Stimulated activated CD8-positive, alpha-beta memory T cell treated with anti-CD3 and anti-CD28 coated beads, Interleukin-2, amount 100 ng/mL, for 1 hour (primary cell): ENCODE measurements around the gene DTNBP1.

Source experiments
- DNase-seq, 2 donors: peaks; one replicate each; pipeline ENCODE4 v3.0.0-alpha.2; 2020; ENCODE audit warnings: low read depth in 2 of 2

Gene DTNBP1

DNA sequence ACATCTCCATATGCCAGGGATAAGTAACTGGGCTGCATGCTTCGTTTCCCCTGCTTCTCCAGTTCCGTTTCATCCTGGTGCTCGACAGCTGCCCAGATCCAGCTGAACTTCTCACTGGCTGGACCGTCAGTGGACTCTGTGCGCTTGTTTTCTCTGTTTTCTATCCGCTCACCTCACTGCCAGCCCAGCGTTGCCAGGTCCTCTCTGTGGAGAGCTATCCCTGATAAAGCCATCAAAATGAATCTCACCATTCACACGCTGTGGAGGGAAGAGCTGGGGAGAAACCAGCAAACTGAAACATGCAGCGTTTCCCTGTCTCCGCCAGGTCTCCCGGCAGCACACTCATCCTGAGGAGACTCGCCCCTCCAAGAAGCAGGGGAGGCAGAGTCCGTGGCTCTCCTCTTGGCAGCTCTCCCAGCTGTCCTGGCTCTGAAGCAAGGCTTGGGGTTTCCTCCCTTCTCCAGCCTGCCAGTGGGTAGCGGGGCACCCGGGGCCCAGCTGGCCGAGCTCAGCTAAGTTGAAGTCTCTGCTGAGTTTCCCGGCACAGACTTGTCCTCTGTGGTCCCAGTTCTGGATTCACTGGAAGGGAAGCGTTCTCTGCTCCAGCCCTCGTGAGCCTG lies 160.9 kb downstream of the DTNBP1 start:
- no peak for DNase-seq

- no peak for DNase-seq
Observed at GRCh38 chr6:15500901-15501825, 161.7 kb downstream of the DTNBP1 start.

DNA sequence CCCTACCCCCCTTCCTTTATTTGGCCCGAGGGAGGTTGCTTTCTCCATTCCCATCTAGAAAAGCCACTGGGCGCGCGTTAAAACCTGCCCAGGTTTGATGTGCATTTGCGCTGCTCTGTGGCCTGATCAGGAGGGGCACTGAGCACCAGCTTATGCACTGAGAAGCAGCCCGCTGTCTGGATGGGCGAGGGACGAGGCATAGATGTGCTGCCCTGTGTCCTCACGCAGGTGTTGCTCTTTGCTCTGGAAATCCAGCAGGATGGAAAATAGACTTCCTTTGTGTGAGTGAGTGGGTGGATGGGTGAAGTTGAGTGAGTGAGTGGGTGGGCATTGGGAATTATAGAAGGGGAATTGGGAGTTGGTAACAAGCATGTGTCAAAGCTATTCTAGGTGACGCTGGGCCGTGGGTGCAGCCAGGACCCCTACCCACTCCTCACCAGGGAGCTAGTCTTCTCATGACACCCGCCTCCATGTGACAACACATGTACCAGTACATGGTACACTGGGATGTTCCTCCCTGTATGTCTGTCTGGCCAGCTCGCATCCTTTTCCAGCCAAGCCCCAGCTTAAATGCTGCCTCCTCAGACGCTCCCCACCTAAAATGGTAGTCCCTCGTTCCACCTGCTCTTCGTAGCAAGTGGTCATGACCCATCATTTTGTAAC lies 162.6 kb downstream of the DTNBP1 start:
- DNase-seq: no peak

- DNase-seq: no peak
Observed at GRCh38 chr6:15499591-15499990, 163.2 kb downstream of the DTNBP1 start.

- DNase-seq: no peak
Observed at GRCh38 chr6:15499125-15499524, 163.7 kb downstream of the DTNBP1 start.

DNA sequence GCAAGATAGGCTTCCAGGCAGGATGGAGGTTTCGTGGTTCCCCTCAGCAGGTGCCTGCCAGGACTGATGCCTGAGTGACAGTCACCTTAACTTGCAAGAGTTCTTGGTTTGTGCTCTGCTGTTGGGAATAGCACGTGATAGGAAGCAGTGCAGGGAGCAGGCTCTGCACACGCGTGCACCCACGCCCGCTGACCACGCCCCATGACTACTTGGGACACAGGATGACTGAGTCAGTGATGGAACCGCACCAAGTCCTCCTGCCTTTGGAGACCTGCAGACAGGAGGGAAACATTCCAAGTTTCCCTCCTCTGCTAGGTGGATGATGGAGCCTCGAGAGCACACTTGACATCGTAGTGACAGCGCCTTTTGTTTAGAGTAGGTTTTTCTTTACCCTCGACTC lies 164.2 kb downstream of the DTNBP1 start:
- no peak for DNase-seq

GRCh38 chr6:15496345-15497131 lies 166.3 kb downstream of the DTNBP1 start:
- no peak for DNase-seq

DNA sequence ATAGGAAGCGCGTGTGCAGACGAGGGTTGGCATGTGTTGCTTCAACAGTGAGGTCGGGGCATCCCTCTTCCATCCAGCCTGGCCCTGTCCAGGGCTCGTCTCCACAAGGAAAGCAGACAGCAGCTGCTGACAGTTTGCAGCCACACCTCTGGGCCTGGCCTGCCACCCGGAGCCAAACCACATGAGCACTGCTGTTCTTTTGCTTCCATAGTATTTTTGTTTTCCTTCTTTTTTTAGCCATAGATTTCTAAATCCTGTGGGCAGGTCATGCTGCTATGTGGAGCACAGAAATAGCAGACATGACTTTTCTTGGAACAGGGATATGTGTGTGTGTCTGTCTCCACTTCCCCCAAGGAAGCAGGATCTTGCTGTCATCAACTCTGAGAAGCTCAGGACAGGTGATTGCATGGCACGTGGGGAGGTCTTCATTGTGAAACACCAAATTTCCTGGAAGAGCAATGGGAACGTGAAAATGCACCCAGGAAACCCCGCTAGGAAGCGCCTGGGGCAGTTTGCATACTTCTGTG lies 167.4 kb downstream of the DTNBP1 start:
- no peak for DNase-seq

- DNase-seq: no peak
Observed at GRCh38 chr6:15493437-15494168, 169.2 kb downstream of the DTNBP1 start.

DNA sequence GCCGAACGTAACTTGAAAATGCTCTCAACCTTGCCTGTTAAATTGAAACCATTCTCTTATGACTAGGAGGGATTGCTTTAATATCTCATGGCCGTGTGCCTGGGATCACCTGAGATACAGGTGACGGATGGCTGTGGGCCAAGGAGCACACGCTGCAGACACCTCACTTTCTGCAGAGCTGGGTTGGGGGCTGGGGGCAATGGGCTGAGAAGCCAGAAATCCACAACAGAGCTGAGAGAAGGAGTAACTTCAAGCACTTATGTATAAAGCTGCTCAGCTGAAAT lies 170.9 kb downstream of the DTNBP1 start:
- no peak for DNase-seq

DNA sequence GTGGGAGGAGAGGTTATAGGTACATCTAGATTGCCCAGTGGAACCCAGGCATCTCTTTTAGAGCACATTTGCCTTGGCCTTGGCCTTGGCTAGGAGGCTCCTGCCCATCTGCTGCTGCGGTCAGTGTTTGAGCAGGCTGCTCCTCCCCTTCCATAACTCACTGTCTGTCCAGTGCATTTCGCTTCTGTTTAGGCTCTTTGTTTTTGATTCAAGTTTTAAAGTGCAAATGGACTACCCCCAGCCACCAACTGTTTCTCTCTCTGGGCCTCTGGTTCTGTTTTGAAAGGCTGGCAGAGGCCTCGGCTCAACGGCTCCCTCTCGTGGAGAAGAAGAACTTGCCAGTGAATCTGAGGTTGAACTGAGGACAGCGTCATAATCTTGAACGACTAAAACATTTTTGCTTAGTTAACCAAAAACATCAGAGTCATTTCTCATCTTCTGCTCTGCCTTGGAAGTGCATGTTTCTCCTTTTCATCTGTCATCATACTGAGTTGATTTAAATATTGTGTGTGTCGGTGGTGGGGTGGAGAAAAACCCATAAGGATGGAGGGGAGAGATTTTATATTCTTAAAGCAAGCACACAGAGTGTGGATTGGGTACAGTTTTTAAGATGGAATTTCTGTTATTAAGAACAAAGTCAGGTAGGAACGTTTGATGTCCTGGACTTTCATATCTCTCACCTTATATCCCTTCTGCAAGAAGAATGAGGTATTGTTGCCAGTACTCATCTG lies 171.4 kb downstream of the DTNBP1 start:
- peak; percentile 26 to 36 for DNase-seq

GRCh38 chr6:15490242-15491100 lies 172.4 kb downstream of the DTNBP1 start:
- DNase-seq: no peak

GRCh38 chr6:15489261-15489962 lies 173.4 kb downstream of the DTNBP1 start:
- DNase-seq: no peak

DNA sequence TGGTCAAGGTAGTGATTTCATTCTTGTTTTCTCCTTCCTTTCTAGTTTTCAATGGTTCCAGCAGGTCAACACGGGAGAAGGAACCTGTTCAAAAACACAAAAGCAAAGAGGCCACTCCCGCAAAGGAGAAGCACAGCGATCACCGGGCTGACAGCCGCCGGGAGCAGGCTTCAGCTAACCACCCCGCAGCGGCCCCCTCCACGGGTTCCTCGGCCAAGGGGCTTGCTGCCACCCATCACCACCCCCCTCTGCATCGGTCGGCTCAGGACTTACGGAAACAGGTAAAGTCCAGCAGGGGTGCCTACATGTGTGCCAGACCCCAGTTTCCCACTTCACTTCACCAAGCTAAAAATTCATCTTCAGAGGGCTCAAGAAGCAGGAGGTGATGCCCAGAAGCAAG lies 175.6 kb downstream of the DTNBP1 start:
- DNase-seq: no peak

DNA sequence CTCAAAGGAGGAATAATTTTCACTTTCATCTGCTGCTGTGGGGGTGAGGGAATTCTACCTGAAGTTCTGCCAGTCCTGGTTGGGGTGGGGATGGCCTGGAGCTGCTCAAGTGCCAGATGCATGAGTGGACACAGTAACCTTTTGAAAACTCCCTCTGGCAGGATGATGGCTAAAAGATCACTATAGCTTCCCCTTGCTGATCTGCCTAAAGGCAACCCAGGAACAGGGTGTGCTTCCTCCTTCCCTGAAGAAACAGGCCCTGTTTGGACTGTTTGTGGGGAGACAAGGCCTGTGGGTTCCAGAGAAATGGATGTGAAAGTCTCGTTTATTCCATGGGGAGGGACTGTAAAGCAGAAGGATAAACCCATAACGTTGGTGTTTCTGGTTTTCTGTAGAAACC lies 176.9 kb downstream of the DTNBP1 start:
- no peak for DNase-seq

- no peak for DNase-seq
Observed at GRCh38 chr6:15484821-15485220, 178.0 kb downstream of the DTNBP1 start.

- no peak for DNase-seq
Observed at GRCh38 chr6:15484140-15484539, 178.7 kb downstream of the DTNBP1 start.

GRCh38 chr6:15483060-15483459 lies 179.8 kb downstream of the DTNBP1 start:
- no peak for DNase-seq
